Endothelial cell of hepatic sinusoid (primary cell): ENCODE measurements around the gene NPR3.

Experiments used
- in situ Hi-C: cut with HindIII; loops from 2 replicates; pipeline ENCODE4 v1.10.0; 2017; ENCODE audit warnings: low sequenced_read_pairs

NPR3 gene

GRCh38 chr5:32710550-32711361 lies at the start of gene NPR3:
Gene NPR3 (plus strand): TSS chr5:32711321. CDS start chr5:32711777, 456 bp downstream.
- in situ Hi-C loops: loop anchor here (25.0 kb wide), 1 partner anchor 477 kb away; no protein-coding TSS in a partner anchor

GRCh38 chr5:32664523-32664922 lies 46.6 kb upstream of the NPR3 start:
- in situ Hi-C loops: no loop called here

GRCh38 chr5:32668552-32668951 lies 42.6 kb upstream of the NPR3 start:
- in situ Hi-C loops: no loop called here

GRCh38 chr5:32673272-32673671 lies 37.8 kb upstream of the NPR3 start:
- in situ Hi-C loops: no loop called here

- in situ Hi-C loops: no loop called here
Observed at GRCh38 chr5:32677023-32677422, 34.1 kb upstream of the NPR3 start.

- in situ Hi-C loops: no loop called here
Observed at GRCh38 chr5:32678472-32678871, 32.6 kb upstream of the NPR3 start.

GRCh38 chr5:32679218-32679617 lies 31.9 kb upstream of the NPR3 start:
- in situ Hi-C loops: no loop called here

GRCh38 chr5:32680183-32680582 lies 30.9 kb upstream of the NPR3 start:
- in situ Hi-C loops: no loop called here

GRCh38 chr5:32683125-32683524 lies 28.0 kb upstream of the NPR3 start:
- in situ Hi-C loops: no loop called here

GRCh38 chr5:32684260-32684659 lies 26.9 kb upstream of the NPR3 start:
- in situ Hi-C loops: no loop called here

- in situ Hi-C loops: no loop called here
Observed at GRCh38 chr5:32686799-32687498, 24.2 kb upstream of the NPR3 start.

GRCh38 chr5:32687499-32687831 lies 23.7 kb upstream of the NPR3 start:
- in situ Hi-C loops: no loop called here

- in situ Hi-C loops: loop anchor here (5.0 kb wide), 1 partner anchor 63 kb away; no protein-coding TSS in a partner anchor
Observed at GRCh38 chr5:32690153-32690552, 21.0 kb upstream of the NPR3 start.

GRCh38 chr5:32690666-32691065 lies 20.5 kb upstream of the NPR3 start:
- in situ Hi-C loops: loop anchor here (5.0 kb wide), 1 partner anchor 63 kb away; no protein-coding TSS in a partner anchor

GRCh38 chr5:32692036-32692746 lies 18.9 kb upstream of the NPR3 start:
- in situ Hi-C loops: loop anchor here (5.0 kb wide), 1 partner anchor 65 kb away; no protein-coding TSS in a partner anchor

- in situ Hi-C loops: loop anchor here (25.0 kb wide), 1 partner anchor 483 kb away; no protein-coding TSS in a partner anchor
Observed at GRCh38 chr5:32703957-32704356, 7.2 kb upstream of the NPR3 start.

GRCh38 chr5:32707418-32707997 lies 3.6 kb upstream of the NPR3 start:
- in situ Hi-C loops: loop anchor here (25.0 kb wide), 1 partner anchor 480 kb away; no protein-coding TSS in a partner anchor

GRCh38 chr5:32708949-32709348 lies 2.2 kb upstream of the NPR3 start:
- in situ Hi-C loops: loop anchor here (25.0 kb wide), 1 partner anchor 478 kb away; no protein-coding TSS in a partner anchor

GRCh38 chr5:32709750-32710549 lies 1.2 kb upstream of the NPR3 start:
- in situ Hi-C loops: loop anchor here (25.0 kb wide), 1 partner anchor 477 kb away; no protein-coding TSS in a partner anchor

GRCh38 chr5:32711362-32711680 lies 200 bp downstream of the NPR3 start:
- in situ Hi-C loops: loop anchor here (25.0 kb wide), 1 partner anchor 476 kb away; no protein-coding TSS in a partner anchor
